Activated naive CD4-positive, alpha-beta T cell treated with anti-CD3 and anti-CD28 coated beads, Interleukin-2, amount 50 U/mL, for 72 hours (primary cell): ENCODE results near the gene MXD1. TPM values are rescaled to one million over a fixed set of nuclear protein-coding genes. Genes with fewer than 3 reads are reported as not detected.
"Not testable (repeated sequence)": the region's sequence is repeated elsewhere in the genome, so short reads cannot be mapped to it uniquely, and the experiment has no call there.

Experiments used
- ATAC-seq, 2 donors: fragments of 150-1000 bp; cut with Tn5 transposase; 2 replicates each; pipeline ENCODE4 v1.10.0; 2021; ENCODE audit warnings: mild to moderate bottlenecking in 2 of 2, moderate library complexity in 2 of 2
- DNase-seq, 2 donors: peaks; one replicate each; pipeline ENCODE4 v3.0.0; 2021 to 2022; ENCODE audit warnings: low spot score in 2 of 2
- H3K27ac Mint-ChIP-seq, 2 donors: one replicate each; pipeline ENCODE4 v1.8.0; 2022; ENCODE audit warnings: mild to moderate bottlenecking in 2 of 2, mixed read lengths in 2 of 2
- H3K36me3 Mint-ChIP-seq, 2 donors: one replicate each; pipeline ENCODE4 v1.8.0; 2022; ENCODE audit warnings: mixed read lengths in 2 of 2
- H3K9me3 Mint-ChIP-seq, 2 donors: one replicate each; pipeline ENCODE4 v1.8.0; 2022; ENCODE audit warnings: mixed read lengths in 2 of 2
- total RNA-seq, 2 donors: library from RNA; stranded (reverse); gene quantifications; one replicate each; pipeline ENCODE4 v1.2.3, GENCODE V29; 2022

Gene MXD1
- total RNA-seq, 2 donors from 2014 or later, result 14.5 to 20.7 TPM

DNA sequence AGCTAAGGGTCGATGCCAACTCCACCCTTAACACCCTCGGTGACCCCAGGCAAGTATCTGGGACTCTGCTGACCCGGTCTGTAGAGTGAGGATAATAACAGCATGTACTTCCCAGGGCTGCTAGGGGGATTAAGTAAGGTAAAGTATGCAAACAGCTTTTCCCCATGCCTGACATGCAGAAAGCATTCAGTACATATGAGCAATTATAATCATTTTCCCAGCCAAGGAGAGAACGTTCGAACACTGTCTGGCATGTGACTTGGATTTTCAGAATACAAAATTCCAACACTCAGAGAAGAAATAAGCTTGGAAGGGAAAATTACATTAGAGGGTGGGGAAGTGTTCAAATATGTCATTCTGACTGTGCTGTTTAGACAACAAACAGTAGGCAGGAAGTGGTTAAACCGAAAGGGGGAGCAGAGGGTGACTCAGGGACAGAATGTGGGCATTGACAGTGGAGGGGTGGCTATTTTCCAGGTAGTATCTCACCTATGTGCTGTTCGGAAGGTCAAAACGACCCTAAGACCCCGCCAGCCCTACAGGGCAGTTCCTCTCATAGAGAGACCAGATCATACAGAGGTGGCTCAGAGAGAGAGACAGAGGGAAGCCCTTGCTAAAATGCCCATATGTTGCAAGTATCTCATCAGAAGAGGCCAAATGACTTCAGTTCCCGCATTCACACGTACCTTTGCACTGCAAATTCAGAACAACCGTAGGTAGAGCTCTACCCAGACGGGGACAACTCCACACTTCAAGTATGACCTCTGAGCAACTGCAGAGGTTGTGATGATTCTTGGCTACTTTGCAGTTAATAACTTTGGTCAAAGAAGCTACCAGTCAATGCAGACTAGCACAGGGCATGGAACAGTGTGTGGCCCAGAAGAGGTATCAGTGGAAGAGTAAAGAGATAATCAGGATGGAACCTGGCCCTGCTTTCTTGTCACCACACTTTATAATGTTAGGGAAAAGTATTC is 31.7 kb downstream of the MXD1 start:
- Mint-ChIP-seq H3K27ac (peak overlapping the region; percentile 78 to 84), H3K9me3 (no peaks in the 10 kb centered on the region), H3K36me3 (peaks cover 5 to 15% of the 10 kb centered on the region in 2 donors)
- ATAC-seq (peak; percentile 85 to 90), DNase-seq (peak in 1 of 2 donors; percentile 49)

DNA sequence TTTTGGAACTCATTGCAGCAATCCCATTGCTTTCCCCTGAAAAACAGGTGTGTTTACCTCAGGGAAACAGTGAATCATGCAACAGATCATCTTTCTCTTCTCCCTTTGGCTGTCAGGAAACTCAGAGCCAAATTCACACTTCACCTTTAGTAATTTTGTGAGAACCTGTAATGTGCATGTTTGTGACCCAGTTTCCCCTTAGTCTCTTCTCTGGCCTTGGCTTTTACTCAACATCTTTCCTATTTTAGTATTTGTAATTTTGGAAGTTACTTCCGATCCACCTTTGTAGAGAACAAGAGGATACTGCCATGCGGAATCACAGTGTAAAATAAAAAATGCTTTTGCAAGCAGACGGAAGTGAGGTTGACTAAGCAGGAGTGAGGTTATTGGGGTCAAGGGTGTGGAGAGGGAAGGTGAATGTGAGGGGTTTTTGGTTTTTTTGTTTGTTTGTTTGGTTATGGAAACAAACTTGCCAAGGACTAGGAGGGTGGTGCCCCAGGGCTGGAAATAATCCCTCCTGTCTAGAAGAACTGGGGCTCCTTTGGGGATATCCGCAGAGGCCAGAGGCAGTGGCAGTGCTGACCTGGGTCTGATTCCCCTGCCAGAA is 32.5 kb downstream of the MXD1 start:
- peaks cover 5 to 15% of the 10 kb centered on the region in 2 donors for H3K36me3 Mint-ChIP-seq
- ATAC-seq (peak in 1 of 2 donors; percentile 3), DNase-seq (no peak)
- no peaks in the 10 kb centered on the region for H3K9me3 Mint-ChIP-seq
- H3K27ac Mint-ChIP-seq, result peak overlapping the region; percentile 0 to 78

DNA sequence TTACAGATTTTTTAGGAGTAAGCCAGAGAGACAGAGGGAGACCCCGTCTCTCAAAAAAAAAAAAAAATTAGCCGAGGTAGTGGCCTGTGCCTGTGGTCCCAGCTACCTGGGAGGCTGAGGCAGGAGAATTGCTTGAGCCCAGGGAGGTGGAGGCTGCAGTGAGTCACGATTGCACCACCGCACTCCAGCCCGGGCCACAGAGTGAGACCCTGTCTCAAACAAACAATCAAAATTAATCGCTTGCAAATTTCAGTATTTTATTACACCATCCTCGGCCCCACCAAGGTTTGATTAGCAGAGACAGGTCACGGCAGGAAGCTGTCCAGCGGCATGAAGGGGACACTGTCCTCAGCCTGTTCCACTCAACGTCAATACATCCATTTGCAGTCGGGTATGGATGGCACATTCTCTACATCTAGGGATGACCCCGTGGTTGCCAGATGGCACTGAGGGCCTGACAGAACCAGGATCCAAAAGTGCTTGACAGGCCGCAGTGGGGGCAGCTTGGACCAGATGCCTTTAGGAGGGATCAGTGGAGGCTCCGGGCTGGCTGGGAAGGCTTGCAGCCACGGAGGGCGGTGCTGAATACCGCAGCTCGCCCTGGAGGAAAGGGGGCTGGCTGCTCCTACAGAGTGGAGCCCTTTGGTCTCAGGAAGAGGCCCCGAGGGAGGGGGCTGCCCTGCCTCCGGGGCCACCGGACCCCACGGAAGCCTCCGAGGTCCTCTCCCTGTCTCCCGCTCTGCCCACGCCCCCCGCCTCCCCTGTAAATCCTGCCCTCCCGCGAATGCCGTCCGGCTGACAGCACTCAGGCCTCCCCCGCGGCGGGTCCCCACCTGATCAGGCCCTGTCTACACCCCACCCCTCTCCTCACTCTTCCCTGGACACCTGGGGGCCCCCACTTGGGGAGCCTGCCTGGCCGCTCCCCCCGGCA is 33.4 kb downstream of the MXD1 start:
- ATAC-seq (no peak), DNase-seq (no peak)
- Mint-ChIP-seq H3K9me3 (no peaks in the 10 kb centered on the region), H3K27ac (no peak overlapping the region), H3K36me3 (peaks cover under 1 to 11% of the 10 kb centered on the region in 2 donors)

DNA sequence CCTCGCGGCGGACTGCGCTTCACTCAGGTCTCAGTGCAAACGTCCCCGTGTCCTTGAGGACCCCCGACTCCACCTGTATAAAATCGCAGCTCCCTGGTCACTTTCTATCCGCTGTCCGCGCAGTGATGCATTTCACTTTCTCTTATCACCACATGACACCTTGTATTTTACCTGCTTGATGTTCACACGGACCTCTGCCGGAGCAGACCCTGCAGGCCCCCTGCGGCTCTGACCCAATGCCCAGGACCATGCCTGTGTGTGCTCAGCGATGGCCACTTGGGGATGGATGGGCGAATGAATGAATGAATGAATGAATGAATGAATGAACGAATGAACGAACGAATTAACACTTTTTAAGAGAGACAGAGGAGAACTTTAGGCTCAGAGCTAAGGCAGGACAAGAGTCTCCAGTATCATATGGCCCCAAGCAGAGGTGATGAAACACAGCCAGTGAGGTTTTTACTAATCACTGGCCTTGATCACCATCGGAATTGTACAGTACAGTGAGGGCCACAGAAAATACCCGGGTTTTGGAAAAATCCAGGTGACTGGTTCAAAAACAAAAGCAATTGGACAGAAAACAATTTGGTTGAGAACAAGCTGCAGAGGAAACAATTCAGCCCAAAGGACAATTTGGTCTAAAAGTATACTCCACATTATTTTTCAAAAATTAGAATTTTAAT is 34.2 kb downstream of the MXD1 start:
- Mint-ChIP-seq H3K36me3 (peaks cover 0 to 10% of the 10 kb centered on the region in 2 donors), H3K27ac (no peak overlapping the region), H3K9me3 (no peaks in the 10 kb centered on the region)
- DNase-seq, result no peak
- no peak for ATAC-seq

DNA sequence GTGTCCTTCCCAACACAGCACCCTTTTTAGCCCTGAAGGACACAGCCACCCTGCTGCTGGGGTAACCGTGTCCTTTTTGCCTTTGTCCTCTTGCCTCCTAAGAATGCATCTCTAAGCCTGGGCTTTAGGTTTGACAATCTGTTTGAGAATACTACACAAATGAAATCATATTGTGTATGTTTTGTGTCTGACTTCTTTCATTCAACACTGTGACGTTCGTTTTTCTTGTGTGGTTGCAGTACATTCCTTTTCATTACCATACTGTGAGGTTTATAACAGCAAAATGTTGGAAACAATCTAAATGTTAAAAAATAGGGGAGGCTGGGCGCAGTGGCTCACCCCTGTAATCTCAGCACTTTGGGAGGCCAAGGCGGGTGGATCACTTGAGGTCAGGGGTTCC is 35.3 kb downstream of the MXD1 start:
- Mint-ChIP-seq H3K27ac (no peak overlapping the region), H3K9me3 (no peaks in the 10 kb centered on the region), H3K36me3 (peaks cover 0 to 10% of the 10 kb centered on the region in 2 donors)
- DNase-seq (no peak), ATAC-seq (no peak)

DNA sequence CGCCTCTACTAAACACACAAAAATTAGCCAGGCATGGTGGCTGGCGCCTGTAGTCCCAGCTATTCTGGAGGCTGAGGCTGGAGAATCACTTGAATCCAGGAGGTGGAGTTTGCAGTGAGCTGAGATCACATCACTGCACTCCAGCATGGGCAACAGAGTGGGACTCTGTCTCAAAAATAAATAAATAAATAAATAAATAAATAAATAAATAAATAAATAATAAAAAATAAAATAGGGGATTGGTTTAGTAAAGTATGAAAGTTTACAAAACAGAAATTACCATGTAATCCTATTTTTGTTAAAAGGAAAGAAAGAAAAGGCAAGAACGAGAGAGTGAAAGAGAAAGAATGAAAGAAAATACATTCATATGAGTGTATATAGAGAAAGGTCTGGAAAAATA is 35.8 kb downstream of the MXD1 start:
- DNase-seq, H3K36me3 Mint-ChIP-seq, ATAC-seq, H3K27ac Mint-ChIP-seq, H3K9me3 Mint-ChIP-seq: not testable (repeated sequence)

DNA sequence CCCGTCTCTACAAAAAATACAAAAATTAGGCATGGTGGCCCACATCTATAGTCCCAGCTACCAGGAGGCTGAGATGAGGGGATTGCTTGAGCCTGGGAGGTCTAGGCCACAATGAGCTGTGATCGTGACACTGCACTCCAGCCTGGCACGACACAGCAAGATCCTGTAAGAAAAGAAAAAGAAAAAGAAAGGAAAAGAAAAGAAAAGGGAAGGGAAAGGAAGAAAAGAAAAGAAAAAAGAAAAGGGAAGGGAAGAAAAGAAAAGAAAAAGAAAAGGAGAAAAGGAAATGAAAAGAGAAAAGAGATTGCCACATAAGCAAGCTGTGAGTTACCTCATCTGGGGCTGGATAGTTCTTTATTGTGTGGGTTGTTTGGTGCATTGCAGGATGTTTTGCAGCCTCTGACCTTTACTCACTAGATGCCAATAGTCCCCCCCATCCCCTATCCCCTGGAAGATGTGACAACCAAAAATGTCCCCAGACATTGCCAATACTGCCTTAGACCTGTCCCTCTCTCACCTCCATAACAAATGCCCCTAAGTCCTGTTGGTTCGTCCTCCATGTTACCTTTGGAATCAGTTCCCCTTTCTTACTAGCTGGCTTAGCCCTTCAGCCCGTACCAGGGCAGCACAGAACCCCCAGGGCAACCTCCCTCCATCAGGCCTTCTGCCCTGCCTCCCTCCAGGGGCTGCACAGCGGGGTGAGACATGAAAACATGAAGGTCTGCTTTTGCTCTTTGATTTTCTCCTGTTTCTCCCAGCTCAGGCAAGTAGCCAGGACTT is 37.6 kb downstream of the MXD1 start:
- H3K9me3 Mint-ChIP-seq, result no peaks in the 10 kb centered on the region
- no peak for DNase-seq
- ATAC-seq, result no peak
- no peak overlapping the region for H3K27ac Mint-ChIP-seq
- H3K36me3 Mint-ChIP-seq, result peaks cover 0 to 2% of the 10 kb centered on the region in 2 donors

DNA sequence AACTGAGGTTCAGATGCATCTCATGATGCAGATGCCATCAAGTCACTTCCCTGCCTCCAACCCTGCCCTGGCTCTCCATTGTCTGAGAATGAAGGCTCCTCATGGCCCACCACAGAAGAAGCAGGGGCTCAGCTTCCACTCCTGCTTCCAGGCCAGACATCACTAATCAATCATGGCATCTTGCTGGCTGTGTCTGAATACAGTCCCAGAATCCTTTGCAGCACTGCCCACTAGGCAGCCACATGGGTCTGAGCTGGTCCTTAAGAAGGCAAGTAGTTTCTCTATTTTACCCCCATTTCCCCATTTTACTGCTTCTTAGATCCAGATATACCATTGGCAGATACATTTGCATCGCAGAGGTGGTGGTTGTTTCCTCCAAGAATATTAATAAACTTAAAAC is 39.2 kb downstream of the MXD1 start:
- H3K9me3 Mint-ChIP-seq, result no peaks in the 10 kb centered on the region
- H3K36me3 Mint-ChIP-seq, result no peaks in the 10 kb centered on the region
- H3K27ac Mint-ChIP-seq, result peak overlapping the region; percentile 9 to 40
- DNase-seq (no peak), ATAC-seq (no peak)

DNA sequence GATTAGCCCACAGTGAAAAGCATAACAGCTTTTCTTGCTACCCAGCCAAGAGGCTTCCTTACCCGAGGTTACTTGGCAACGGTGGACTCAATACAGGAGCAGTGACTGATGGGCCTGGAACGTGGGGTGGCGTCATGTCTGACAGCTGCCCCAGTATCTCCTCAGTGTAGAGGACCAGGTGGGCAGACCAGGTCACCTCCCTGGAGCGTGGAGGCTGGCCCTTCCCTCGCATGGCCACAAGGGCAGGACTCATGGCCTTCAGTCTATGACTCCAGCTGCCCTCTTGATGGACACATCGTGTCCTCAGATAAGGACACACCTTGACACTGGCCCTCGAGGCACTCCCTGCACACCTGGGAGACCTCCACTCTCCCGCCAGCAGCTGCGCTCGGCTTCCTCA is 40.1 kb downstream of the MXD1 start:
- H3K36me3 Mint-ChIP-seq, result no peaks in the 10 kb centered on the region
- no peak for DNase-seq
- no peak overlapping the region for H3K27ac Mint-ChIP-seq
- no peak for ATAC-seq
- H3K9me3 Mint-ChIP-seq, result no peaks in the 10 kb centered on the region

DNA sequence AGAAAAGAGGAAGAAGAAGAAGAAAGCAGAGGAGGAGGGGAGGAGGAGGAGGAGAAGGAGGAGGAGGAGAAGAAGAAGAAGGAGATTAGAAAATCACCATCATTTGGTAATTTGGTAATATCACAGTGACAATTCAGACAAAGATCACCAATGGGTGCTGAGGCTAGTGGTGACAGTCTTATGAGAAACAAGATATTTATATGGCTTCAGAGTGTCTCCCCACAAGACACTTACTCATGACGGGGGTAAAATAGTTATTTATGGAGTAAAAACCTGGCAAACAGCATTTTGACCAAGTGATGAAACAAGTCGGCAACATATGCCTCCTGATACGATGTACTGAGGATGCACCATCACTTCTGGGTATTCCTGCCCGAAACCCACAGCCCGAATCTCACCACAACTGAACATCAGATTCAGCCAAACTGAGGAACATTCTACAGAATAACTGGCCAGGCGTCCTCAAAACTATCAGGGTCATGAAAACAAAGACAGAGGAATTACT is 41.6 kb downstream of the MXD1 start:
- no peaks in the 10 kb centered on the region for H3K9me3 Mint-ChIP-seq
- H3K27ac Mint-ChIP-seq, result no peak overlapping the region
- ATAC-seq (no peak), DNase-seq (no peak)
- H3K36me3 Mint-ChIP-seq, result no peaks in the 10 kb centered on the region

DNA sequence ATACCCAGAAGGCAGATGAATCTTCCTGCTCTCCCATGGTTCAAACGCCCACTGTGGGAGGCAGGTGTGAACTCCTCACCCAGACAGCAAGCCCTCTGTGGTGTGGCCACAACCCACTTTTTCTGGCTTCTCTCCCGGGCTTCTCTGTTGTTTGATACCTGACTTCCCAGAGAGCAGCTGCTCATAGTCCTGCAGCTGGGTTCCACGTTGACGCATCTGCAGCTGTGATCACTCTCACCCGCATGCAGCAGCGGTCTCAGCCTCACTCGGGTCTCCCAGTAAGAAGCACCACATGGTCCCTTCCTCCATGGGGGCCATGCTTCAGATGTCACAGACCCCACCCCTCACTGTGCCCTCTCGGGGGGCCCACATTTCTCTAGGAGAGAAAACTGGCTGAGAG is 43.1 kb downstream of the MXD1 start:
- peak in 1 of 2 donors; percentile 21 for DNase-seq
- Mint-ChIP-seq H3K27ac (no peak overlapping the region), H3K36me3 (no peaks in the 10 kb centered on the region), H3K9me3 (no peaks in the 10 kb centered on the region)
- no peak for ATAC-seq

DNA sequence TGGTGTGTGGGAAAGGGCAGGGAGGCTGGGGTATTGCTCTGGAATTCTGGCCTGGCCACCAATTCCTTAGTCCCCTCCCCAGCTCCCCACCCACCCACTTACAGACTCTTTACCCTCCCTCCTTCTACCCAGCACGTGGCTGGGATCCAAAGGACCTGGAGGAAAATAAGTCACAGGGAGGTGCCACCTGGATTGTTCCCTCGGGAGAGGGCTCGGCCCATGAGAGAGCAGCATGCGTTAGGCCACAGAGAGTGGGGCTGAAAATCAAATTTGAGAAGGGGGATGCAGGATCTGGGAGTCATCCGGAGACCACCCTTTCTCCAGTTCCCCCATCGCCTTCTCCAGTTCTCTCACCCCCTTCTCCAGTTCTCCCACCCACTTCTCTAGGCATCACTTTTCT is 43.6 kb downstream of the MXD1 start:
- DNase-seq (no peak), ATAC-seq (no peak)
- Mint-ChIP-seq H3K27ac (no peak overlapping the region), H3K36me3 (no peaks in the 10 kb centered on the region), H3K9me3 (no peaks in the 10 kb centered on the region)

DNA sequence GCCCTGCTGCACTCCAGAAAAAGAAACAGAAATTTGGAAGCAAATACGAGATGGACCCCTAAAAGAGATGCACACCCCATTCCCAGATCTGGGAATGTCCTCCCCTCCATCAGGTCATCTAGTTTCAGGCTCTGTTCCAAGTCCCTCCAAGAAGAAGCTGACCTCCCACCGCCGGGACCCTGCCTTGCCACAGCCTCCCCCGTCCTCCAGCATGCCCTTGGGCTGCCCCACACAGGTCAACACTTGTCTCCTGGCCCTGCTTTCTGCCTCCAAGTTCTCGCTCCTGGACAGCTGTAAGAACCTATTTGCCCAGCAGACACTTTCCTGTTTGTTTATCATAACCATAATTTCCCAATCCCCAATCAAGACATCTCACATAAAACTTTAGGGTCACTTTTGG is 44.5 kb downstream of the MXD1 start:
- Mint-ChIP-seq H3K36me3 (no peaks in the 10 kb centered on the region), H3K9me3 (no peaks in the 10 kb centered on the region), H3K27ac (no peak overlapping the region)
- ATAC-seq, result no peak
- DNase-seq, result no peak

DNA sequence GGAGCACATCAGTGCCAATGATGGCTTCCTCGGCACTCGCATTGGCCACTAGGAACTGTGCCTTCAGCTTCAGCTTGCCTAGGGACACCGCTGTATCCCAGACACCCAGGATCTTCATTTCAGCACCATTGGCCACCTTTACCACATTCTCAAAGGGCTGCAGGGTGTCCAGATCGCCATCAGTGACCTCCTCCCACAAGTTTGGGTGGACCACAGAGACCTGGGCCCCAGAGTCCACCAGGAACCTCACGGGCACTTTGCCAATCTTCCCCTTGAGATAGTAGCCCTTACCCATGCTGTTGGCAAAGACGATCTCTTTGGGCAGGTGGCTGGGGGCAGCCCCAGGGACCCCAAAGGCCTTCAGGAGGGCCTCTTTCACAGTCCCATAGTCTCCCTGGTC is 45.9 kb downstream of the MXD1 start:
- Mint-ChIP-seq H3K36me3 (no peaks in the 10 kb centered on the region), H3K9me3 (no peaks in the 10 kb centered on the region), H3K27ac (no peak overlapping the region)
- ATAC-seq, result no peak
- peak in 1 of 2 donors; percentile 21 for DNase-seq

DNA sequence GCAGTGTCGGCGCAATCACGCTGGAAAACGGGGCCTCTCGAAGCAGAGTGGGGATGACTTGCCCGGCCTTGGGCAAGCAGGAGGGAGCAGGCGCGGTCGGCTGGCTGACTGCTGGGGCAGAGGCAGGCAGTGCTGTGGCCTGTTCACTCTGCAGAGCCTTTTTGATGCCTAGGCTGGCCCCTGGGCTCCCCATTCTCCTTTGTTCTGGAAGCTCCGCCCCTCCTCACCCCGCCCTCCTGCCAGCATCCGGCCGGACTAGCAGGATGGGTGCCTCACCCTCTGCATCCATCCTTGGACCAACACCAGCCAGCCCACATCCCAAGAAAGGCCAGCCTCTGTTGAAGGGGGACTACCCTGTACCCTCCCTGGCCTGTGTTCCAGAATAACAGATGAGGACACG is 46.6 kb downstream of the MXD1 start, which contains the start of gene ASPRV1:
Gene ASPRV1, minus strand, starts transcription at position 136 of the 400 bp plus-strand sequence. CDS start 195 bp downstream, outside the sequence.
- Mint-ChIP-seq H3K27ac (no peak within 1 kb of the TSS), H3K36me3 (no peaks in the 10 kb centered on the region), H3K9me3 (no peaks in the 10 kb centered on the region)
- DNase-seq, result peak in 1 of 2 donors; percentile 48
- ATAC-seq, result no peak
